HG02610 (cell line): ENCODE measurements around the gene PRTN3.
"Not testable (repeated sequence)": the region's sequence is repeated elsewhere in the genome, so short reads cannot be mapped to it uniquely, and the experiment has no call there.

Experiments used
- ATAC-seq: cut with Tn5 transposase; IDR thresholded peaks from one replicate; pipeline ENCODE4 v1.9.1; 2021; ENCODE audit warnings: mild to moderate bottlenecking, moderate library complexity; ENCODE audit not compliant: unreplicated experiment

PRTN3 gene

DNA sequence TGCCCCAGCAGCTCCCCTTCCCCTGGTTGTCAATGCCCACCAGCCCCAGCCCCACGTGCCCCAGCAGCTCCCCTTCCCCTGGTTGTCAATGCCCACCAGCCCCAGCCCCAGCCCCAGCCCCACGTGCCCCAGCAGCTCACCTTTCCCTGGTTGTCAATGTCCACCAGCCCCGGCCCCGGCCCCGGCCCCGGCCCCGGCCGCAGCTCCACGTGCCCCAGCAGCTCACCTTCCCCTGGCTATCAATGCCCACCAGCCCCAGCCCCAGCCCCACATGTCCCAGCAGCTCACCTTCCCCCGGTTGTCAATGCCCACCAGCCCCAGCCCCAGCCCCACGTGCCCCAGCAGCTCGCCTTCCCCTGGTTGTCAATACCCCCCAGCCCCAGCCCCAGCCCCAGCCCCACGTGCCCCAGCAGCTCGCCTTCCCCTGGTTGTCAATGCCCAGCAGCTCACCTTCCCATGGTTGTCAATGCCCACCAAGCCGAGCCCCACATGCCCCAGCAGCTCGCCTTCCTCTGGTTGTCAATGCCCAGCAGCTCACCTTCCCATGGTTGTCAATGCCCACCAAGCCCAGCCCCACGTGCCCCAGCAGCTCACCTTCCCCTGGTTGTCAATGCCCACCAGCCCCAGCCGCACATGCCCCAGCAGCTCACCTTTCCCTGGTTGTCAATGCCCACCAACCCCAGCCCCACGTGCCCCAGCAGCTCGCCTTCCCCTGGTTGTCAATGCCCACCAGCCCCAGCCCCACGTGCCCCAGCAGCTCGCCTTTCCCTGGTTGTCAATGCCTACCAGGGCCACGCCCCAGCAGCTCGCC, 38.2 kb downstream of the PRTN3 start:
- ATAC-seq = not testable (repeated sequence)

DNA sequence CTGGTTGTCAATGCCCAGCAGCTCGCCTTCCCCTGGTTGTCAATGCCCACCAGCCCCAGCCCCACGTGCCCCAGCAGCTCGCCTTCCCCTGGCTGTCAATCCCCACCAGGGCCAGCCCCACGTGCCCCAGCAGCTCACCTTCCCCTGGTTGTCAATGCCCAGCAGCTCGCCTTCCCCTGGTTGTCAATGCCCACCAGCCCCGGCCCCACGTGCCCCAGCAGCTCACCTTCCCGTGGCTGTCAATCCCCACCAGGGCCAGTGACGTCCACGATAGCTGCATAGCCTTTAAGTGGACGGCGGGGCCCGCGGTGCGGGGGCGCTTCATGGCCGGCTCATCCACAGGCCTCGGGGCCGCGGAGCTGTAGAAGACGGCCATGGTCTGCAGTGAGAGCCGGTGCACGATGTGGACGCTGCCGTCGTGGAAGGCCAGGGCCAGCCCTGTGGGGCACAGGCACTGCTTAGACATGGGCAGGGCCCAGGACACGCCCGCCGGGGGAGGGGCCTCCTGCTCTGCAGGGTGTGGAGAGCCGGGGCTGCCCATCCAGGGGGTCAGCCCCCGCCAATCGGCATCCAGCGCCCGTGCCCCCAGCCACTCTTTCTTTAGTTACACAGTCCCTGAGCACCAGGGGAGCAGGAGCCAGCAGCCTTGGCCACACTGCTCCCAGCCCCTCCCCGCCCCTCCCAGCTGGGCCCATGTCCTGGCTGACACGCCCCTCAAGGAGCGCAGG, 39.1 kb downstream of the PRTN3 start:
- ATAC-seq = no peak

DNA sequence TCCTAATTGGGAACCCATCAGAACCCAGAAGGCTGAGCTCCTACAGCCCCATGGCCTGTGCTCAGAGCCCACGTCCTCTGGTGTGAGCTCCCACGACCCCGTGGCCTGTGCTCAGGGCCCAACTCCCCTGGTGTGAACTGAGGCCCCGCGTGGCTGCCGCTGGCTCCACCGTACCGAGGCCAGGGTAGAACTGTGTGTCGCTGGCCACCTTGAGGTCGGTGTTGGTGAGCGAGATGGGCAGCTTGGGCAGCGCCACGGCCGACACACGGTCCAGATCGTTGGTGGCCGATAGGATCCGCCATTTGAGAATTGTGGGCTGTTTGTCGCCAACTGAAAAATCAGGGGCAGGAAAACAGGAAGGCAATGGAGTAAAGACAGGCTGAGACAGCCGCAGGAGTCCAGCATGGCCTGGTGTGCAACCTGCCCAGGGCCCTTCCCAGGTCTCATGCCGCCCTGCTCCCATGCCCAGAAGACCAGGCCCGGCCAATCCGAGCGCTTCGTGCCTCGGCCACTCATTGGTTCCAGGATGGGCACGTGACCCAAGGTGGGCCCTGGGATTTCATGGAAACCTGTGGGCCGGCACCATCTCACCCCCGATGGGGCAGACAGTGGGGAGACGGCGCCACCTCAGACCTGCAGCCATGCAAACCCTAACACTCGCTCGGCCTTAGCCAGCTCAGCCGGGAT, 40.7 kb downstream of the PRTN3 start:
- ATAC-seq = no peak

DNA sequence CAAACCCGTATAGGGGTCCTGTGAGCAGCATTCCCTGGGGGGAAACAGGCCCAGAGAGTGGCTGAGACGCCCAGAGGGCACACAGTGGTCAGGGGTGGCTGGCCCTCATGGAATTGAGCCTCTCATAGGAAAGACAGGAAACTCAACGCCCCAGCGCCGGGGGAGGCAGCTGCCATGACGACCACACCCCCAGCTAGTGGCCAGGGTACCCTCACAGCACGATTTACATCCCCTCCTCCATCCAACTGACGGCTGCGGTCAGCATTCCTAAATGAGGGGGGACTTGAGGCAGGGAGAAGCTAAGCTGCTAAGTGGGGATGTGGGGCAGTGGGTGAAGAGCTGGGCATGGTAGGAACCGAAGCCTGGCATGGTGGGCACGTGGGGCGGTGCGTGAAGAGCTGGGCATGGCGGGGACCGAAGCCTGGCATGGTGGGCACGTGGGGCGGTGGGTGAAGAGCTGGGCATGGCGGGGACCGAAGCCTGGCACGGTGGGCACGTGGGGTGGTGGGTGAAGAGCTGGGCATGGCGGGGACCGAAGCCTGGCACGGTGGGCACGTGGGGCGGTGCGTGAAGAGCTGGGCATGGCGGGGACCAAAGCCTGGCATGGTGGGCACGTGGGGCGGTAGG, 42.2 kb downstream of the PRTN3 start:
- ATAC-seq = no peak

DNA sequence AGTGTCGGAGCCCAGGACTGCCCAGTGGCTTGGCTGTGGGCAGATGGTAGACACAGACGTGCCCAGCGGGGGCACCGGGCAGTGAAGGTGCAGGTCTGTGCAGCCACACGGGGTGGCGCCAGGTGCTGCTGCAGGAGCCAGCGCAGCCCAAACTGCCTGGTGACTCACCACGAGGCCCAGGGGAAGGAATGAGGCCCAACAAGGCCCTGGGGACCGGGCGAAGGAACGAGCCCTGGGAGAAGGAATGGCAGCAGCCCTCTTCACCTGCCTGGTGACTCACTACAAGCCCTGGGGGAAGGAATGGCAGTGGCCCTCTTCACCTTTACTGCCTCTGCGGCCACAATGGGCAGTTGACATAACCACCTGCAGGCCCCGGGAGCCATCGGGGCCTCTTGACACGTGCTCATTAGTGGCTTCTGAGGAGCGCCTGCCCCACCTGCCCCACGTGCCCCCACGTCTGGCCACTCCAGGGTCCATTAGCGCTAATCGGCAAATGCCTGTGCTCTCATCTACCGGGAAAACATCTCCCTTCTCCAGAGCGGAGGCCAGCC, 42.9 kb downstream of the PRTN3 start:
- no peak for ATAC-seq

DNA sequence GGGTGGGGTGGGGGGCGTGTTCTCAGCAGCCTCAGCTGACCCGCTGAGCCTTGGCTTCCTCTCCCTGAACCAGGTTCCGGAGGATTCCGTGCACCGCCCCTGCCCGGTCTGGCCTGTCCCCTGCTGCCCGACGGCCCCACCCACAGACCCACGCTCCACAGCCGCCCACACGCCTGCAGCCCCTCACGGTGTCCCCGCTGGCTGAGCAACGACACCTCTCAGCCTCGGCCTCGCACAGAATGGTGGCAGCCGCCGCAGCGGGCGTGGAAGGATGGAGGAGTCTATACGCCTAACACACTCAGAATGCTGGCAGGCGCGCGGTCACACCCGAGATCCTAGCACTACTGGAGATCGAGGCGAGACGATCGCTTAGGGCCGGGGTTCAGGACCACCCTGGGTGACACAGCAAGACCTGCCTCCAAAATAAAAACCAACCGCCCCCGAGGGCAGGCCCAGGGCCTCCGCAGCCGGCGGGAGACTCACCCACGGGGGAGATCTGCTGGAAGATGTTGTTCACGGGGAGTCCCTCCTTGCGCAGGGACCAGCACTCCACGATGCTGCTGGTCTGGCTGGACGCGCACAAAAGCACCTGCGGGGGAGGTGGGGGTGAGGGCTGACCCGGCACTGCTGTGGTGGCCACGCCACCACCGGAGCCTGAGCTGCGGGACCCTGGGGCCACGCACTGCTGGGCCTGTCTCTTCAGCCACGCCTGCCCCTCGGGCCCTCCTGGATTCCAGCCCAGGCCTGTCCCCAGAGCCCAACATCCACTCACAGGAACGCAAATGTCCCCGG, 43.8 kb downstream of the PRTN3 start:
- ATAC-seq = no peak

DNA sequence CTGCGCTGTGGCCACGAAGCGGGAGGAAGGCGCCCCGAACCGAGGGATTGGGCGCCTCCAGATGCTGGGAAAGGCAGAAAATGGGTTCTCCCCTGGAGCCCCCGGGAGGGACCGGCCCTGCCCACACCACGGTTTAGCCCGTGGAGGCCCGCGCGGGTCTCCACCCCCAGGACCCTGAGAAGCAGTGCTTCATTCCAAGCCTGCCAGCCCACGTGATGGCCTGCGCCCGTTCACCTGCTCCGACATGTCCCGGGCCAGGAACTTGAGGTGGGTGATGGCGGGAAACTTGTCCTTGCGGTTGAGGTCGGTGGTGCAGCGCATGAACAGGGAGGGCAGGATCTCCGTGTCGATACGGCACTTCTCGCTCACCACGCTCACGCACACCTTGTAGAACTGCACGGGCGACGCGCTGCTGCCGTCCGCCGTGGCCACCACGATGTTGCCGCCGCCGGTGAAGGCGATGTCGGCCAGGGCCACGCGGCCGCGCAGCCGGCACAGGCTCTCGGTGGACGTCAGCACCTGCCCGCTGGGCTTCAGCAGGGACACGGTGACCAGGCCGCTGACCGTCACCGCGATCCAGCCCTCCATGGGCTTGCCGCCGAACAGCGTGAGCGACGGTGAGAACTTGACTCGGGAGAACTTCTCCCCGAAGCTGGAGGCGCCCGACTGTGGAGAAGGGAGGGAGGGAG, 44.9 kb downstream of the PRTN3 start:
- no peak for ATAC-seq

DNA sequence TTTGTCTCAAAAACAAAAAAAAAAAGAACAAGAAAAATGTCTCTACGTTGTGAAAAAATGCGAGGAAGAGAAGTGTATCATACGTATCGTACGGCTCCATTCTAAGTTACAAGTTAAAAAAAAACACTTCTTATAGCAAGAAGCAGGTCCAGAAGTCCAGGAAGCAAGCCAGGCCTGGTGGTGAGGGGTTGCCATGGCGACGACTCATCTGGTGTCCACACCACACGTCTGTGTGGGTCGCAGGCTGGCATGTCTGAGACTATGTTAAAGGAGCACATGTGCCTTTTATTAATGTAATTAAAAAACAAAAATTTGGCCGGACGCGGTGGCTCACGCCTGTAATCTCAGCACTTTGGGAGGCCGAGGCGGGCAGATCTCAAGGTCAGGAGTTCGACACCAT, 46.3 kb downstream of the PRTN3 start:
- ATAC-seq = no peak

DNA sequence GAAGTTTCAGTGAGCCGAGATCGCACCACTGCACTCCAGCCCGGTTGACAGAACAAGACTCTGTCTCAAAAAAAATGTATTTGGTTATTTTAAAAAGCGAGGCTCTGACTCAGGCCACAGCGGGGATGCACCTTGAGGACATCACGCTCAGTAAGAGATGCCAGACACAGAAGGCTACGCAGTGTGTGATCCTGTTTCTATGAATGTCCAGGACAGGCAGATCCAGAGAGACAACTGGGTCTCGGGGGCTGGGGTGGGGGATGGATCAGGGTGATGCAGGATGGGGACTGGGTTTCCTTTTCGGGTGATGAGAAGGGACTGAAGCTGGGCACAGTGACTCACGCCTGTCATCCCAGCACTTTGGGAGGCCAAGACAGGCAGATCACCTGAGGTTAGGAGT, 46.8 kb downstream of the PRTN3 start:
- ATAC-seq = no peak

DNA sequence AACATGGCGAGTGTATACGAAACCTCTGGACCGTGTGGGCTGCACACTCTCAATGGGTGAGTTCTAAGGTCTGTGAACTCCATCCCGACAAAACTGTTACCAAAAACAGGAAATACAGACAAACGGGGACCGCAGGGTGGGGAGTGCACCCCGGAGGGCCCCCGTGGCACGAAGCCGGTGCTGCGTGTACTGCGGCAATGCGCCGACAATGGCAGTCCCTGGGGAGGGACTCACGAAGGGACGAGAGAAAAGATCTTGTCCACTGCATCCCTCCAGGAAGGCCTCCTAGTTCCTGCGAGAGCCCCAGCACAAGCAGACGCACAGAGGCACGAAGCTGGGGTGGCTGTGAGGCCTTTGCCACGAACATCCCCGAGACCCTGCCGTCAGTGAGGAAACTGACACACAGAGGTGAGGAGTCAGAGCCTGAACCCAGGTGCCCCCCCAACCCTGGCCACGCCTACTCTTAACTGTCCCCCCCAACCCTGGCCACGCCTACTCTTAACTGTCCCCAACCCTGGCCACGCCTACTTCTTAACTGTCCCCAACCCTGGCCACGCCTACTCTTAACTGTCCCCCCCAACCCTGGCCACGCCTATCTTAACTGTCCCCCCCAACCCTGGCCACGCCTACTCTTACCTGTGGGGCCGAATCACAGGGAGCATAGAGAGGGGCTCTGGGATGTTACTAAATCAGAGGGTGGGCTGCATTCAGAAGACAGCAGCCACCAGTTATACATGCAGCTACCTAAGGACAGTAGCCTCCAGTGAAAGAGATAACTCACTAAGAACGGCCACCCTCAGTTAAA, 48.0 kb downstream of the PRTN3 start:
- ATAC-seq = no peak

DNA sequence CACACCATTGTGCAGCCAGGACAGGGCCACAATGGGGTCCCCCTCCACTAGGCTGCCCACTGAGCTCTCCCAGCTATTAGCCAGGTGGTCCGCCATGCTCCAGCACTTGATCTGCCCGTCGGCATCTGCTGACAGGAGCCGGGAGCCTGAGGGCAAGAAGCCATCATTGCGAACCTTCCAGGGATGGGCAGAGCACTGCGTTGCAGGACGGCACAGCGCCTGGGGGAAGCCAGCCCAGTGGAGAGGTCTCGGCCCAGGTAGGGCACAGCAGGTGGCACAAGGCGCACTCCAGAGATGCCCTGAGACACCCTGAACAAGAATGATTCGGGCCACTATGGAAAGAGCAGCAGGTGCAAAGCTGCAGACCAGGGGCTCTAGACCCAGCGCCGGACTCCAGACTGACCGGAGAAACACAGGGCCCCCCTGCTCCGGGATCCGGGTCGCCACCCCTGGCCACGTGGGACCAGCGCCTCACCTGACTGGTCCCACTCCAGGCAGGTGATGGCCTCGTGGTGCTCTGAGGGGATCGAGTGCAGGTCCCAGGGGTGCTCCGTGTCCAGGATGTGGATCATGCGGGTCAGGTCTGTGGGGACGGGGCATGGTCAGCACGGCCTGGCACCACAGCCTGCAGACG, 49.0 kb downstream of the PRTN3 start:
- no peak for ATAC-seq

DNA sequence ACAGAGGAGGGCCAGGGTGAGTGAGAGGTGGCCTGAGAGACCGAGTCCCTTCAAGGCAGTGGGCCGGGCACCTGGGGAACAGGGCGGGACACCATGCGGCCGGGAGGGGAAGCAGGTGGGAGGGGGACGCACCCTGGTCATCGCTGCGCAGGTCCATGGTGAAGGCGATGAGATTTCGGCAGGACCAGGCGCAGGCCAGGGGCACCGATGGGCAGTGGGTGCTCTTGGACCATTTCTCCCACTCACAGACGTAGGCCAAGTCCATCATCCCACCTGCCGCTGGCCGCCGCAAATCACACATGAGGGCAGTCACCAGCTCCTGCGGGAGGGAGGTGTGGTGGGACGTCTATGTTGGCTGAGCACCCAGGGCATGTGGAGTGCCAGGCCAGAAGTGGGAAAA, 50.0 kb downstream of the PRTN3 start:
- no peak for ATAC-seq

DNA sequence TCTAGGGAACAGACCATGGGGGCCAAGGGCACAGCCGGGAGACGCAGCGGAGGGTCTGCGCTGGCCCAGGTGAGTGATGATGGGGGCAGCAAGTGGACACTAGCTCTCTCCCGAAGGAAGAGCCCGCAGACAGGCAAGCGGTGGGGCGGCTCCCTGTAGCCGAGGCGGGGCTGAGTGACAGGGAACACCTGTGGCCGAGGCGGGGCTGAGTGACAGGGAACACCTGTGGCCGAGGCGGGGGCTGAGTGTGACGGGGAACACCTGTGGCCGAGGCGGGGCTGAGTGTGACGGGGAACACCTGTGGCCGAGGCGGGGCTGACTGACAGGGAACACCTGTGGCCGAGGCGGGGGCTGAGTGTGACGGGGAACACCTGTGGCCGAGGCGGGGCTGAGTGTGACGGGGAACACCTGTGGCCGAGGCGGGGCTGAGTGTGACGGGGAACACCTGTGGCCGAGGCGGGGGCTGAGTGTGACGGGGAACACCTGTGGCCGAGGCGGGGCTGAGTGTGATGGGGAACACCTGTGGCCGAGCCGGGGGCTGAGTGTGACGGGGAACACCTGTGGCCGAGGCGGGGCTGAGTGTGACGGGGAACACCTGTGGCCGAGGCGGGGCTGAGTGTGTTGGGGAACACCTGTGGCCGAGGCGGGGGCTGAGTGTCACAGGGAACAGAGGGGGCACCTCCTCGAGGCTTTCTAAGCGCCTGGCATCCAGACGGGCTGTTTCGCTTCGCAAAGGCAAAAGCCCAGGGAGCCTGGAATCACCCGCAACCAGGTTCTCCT, 50.8 kb downstream of the PRTN3 start:
- not testable (repeated sequence) for ATAC-seq

DNA sequence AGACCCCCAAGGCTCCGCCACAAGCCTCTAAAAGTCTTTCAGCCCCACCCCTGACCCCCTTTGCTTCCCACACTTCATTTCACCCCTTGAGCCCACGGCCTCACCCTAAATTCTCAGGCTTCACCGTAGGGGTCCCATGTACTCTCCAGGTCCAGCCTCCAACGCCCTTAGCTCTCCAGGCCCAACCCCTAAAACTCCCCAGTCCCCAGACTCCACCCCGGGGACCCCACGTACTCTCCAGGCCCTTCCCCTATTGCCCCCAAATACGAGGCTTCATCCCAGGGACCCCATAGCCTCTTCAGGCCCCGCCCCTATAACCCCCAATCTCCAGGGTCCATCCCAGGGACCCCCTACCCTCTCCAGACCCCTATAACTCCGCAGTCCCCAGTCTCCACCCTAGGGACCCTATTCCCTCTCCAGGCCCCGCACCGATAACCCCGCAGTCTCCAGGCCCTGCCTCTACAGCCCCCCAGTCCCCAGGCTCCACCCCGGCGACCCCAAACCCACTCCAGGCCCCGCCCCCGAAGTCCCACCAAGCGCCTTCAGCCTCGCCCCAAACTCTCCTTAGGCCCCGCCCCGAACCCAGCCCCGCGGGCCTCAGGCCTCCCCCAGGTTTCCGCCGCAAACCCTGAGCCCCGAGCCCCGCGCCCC, 51.6 kb downstream of the PRTN3 start:
- ATAC-seq = no peak

DNA sequence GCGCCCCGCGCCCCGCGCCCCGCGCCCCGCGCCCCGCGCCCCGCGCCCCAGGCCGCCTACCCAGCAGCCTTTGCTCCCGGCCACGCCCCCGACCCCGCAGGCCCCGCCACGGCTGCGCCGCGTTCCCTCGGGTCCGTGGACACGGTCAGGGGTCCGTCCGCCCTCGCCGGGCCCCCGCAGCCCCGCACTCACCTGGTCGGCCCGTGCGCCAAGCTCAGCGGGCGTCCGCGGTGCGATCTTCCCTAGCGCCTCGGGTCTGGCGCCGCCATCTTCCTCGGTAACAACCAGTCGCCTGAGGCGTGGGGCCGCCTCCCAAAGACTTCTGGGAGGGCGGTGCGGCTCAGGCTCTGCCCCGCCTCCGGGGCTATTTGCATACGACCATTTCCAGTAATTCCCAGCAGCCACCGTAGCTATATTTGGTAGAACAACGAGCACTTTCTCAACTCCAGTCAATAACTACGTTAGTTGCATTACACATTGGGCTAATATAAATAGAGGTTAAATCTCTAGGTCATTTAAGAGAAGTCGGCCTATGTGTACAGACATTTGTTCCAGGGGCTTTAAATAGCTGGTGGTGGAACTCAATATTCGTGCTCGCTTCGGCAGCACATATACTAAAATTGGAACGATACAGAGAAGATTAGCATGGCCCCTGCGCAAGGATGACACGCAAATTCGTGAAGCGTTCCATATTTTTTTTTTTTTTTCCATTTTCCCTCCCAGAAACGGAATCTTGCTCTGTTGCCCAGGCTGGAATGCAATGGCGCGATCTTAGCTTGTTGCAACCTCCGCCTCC, 52.3 kb downstream of the PRTN3 start, which contains the start of the genes MED16 and RNU6-9:
MED16 (minus strand) TSS at position 294 of the 796 bp plus-strand sequence. CDS start 2,056 bp downstream, outside the sequence.
RNU6-9 (plus strand) TSS at position 591 of the 796 bp plus-strand sequence.
- ATAC-seq = peak; percentile 64

DNA sequence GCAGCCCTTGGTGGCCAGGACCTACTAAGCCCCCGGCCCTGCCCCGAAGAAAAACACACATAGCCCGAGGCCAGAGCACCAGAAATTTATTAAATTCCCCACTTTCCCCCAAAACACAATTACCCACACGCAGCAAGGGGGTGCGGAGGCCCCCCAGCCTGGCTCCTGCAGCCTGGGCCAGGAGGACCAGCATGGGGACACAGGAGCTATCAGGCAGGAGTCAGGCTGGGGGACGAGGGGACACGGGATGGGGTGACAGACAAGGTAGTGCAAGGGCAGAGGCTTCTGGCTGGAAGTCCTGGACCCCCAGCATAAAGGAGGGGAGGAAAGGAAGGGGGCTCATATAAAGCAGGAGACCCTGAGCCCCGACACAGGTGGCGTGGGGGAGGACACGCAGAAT, 55.6 kb downstream of the PRTN3 start:
- no peak for ATAC-seq
